Measurements from ENCODE around the gene KCNQ1.

Gene KCNQ1

DNA sequence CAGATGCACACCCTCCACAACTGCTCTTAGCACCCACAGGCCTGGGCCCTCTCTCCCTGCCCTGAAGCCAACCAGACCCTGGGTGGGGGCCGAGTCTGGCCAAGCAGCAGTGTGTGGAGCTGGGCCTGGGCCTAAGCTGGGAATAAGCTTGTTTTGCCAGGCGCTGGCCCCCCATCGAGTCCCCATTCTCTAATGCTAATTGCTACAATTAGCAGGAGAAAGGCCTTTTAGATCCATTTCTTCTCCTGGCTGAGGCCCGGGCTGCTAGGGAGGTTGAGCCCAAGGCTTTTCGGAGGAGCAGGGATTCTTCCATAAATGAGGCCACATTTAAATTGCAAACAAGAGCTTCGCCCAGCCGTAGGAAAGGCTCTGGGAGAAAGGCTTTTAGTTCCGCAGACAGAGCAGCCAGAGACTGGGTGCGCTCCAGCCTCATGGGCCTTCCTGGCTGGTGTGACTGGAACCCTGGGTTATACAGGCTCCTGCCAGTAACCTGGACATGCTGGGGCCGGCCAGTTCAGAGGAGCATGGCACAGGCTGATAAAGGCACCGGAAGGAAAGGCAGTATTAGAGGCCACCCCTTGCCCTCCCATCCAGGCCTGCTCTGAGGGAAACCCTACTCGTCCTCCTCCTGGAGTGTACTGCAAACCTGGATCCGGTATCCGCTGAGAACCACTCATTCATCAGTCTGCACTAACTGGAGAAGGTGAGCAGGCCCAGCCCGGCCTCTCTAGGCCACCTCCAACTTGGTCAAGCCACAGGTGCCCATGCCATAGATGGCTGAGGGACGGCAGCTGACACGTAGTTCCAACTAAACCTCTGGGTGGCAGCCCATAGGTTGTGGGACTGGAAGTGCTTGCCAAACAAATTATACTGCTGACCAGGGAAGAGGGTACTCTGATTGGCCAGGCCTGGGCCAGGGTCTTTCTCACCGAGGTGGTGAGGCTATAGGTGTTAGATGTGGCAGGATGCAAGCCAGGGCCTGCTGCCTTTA, 248.8 kb downstream of the KCNQ1 start:
- peak; percentile 11 for DNase-seq

- DNase-seq: no peak
Observed at GRCh38 chr11:2694495-2694894, 249.7 kb downstream of the KCNQ1 start.

DNA sequence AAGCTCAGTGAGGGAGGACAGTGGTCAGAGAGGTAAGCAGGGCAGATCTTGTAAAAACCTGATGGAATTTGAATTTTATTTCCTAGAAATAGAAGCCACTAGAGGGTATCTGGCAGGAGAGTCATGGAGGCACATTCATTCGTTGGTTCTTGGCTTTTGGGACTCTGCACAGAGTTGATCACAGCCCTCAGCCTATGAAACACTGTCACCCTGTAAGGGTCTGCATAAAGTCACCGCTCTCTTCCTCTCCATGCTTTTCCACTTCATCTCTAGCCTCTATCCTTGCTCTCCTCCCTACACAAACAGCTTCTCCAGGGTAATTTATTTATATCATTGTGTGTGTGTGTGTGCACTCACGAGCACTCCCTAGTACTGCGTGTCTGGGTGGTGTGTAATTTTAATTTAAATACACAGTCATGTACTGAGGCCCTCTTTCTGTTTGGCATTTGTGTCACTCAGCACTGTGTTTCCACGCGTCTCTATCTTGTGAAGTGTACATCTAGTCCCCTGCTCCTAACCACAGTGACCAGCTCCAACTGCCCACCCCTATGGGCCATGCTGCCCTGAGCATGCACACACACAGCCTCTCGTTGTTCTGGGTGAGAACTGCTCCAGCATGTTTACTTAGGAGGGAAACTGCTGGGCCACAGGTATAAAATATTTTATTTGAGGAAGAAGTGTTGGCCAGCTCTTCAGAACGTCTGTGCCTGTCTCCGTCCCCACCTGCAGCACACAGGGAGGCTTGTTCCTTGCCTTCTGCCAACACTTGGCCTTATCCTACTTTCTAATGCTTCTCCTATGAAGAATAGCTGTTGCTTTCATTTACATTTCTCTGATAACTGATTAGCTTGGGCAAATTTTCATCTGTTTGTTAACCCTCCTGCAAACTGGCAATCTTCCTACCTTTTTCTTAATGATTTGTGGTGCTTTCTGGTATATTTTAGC, 250.5 kb downstream of the KCNQ1 start:
- DNase-seq: no peak

GRCh38 chr11:2696455-2696854, 251.6 kb downstream of the KCNQ1 start:
- no peak for DNase-seq

DNA sequence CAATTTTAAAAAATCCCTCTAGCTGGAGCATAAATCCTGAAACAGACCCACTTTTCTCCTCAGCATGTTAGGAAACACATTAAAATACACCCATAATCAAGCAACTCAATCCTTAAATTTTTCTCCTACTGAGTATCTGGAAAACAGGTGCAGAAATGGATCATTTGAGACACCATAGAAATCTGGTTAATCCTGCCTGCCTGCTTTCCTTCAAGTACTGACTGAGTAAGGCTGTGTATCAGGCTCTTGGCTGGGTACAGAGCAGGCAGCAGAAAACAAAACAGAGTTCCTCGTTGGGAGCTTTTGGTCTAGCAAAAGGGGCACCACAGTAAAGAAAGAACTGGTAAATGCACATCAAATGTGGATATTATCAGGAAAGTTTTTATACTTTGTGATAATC, 253.1 kb downstream of the KCNQ1 start:
- DNase-seq: no peak

DNA sequence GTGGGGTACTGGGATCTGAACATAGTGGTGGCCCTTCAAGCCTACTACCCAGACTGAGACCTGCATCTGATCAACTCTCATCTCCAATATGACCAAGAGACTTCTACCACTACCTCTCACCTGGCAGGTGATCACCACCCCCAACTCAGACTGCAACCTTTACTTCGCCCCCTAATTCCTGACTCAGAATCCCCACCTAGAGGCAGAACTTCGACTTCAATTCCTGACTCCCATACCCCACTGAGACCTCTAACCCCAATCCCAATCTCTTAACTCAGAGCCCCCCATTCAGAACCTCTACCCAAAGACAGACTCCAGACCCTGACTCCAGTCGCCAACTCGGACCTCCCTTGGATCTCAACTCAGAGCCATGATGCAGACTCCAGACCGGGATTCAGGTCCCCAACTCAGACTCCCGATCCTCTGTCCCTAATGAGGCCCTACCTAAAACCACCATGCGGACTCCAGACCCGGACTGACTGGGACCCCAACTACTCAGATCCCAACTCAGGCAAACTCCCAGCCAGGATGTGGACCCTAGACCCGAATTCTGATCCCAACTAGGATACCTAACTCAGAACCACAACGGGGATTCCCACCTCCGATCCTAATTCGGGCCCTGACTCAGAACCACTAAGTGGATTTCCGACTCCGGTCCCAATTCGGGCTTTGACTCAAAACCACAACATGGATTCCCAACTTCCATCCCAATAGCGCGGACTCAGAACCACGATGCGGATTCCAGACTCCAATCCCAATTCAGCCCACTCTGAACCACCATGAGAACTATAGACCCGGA, 253.8 kb downstream of the KCNQ1 start:
- peak; percentile 2 for DNase-seq

- DNase-seq: no peak
Observed at GRCh38 chr11:2699185-2699530, 254.3 kb downstream of the KCNQ1 start.

DNA sequence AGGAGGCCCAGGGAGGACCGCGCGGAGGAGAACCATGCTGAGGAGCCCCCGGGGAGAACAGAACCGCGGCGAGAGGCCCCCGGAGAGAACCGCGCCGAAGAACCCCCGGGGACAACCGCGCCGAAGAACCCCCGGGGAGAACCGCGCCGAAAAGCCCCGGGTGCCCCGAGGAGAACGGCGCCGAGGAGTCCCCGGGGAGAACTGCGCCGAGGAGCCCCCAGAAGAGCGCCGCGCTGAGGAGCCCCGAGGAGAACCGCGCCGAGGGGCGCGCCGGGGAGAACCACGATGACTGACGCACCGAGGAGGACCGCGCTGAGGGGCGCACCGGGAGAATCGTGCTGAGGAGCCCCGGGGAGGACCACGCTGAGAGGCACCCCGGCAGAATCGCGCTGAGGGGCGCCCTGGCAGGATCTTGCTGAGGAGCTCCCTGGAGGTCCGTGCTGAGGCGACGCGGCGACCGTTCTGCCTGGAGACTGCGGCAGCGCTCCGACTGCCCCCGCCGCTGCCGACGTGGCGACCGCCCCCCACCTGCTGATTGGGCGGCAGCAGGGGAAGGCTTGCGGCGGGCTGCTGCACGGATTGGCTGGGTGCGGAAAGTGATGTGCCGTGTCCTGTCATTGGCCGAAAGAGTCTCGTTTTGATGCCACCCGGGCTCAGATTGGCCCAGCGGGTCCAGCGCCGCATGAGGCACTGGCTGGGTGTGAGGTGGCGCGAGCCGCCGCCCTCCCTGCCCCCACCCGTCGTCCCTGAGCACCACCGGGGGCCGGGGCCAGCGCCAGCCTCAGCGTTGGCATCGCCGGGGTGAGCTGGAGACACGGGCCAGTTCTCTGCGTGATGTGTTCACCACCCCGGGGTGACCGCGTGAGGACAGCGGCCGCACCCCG, 255.0 kb downstream of the KCNQ1 start, which contains the start of gene KCNQ1OT1:
Gene KCNQ1OT1 (minus strand): TSS at position 464 of the 884 bp plus-strand sequence.
- peak; percentile 81 for DNase-seq

DNA sequence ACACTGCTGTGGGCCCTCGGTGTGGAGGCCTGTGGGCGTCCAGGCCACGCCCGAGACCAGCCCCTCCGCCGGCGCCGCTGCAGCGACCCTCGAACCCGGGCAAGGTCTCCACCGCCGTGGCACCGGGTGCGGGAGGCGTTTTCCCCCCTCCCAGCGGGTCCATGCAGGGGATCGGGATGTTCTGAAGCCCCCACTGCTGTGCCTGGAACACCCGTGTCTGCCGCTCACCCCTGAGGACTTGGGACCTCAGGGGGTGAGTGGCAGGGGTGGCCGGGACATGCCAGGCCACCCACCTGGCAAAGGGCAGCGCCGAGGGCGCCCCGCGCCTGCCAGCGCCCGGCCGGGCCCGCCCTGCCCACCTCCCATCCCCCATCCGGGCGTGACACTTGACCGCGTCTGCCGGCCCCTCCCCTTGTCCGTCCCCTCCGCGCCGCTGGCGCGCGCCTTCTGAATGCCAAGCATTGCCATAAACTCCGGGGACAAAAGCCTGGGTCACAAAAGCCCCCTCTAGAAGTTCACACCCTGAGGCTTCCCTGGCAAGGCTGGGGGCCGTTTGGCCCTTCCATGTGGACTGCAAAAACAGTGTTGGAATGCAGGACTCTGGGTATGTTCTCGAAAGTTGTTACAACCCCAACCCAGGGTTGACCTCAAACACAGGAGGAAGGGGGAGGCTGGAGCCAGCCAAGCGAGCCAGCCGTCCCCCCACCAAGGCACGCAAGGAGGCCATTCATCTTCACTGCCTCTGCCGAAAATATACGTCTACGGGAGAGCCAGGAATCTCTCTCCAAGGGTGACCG, 255.8 kb downstream of the KCNQ1 start:
- DNase-seq: peak; percentile 28

DNA sequence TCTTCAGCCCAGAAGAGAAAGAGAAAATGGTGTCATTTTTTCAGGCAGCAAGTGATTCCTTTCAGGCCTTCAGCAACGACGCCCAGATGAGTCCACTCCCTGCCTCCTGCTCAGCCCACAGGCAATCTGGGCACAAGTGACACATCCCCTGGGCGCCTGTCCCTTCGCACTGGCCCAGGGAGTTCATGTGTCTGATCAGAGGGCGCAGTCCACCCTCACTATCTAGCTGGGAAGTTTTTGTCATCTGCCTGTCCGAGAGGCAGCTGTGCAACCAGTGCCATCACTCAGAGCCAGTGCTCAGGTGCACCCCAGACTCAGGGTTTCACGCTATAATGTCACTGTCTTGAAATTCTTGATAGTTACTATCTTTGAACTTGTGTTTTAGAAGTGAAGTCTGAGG, 256.4 kb downstream of the KCNQ1 start:
- DNase-seq: peak; percentile 12

- peak; percentile 2 for DNase-seq
Observed at GRCh38 chr11:2701898-2702434, 257.2 kb downstream of the KCNQ1 start.

GRCh38 chr11:2702771-2703362, 258.1 kb downstream of the KCNQ1 start:
- no peak for DNase-seq

DNA sequence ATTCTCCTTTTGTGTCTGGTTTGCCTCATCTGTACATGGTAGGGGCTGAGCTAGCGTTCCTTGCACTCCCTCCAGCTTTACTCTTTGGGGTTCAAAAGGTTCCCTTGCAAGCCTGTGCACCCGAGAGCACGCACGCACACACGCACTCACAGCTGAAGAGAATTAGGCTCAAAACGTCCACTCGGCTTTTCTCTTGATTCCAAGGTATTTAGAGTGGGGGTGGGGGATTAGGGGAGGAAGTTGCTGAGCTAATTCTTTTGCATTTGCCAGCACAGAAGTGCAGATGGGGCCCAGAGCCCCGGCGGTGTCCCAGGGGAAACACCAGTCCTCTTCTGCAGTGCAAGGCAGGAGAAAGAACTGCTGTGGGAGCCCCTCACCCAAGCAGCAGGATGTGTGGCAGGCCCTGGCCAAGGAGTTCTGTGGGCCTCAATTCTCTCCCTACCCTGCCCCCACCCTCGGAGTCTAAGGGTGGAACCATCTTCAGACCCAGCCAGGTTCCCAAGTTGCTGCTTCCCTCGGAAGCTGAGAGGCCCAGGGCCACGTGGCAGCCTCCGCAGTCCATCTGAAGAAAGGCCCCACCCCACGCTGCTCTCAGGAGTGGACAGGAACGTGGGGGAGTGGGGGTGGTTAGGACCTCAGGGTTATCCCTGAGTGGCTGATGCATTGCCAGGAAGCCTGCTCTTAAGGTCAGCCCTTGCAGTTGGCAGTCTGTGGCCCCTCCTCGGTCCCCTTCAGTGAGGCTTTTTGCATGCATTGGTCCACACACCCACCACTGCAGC, 258.7 kb downstream of the KCNQ1 start:
- DNase-seq: no peak

- DNase-seq: no peak
Observed at GRCh38 chr11:2704356-2704755, 259.5 kb downstream of the KCNQ1 start.

GRCh38 chr11:2704896-2705606, 260.2 kb downstream of the KCNQ1 start:
- DNase-seq: no peak

GRCh38 chr11:2706321-2706720, 261.5 kb downstream of the KCNQ1 start:
- no peak for DNase-seq

DNA sequence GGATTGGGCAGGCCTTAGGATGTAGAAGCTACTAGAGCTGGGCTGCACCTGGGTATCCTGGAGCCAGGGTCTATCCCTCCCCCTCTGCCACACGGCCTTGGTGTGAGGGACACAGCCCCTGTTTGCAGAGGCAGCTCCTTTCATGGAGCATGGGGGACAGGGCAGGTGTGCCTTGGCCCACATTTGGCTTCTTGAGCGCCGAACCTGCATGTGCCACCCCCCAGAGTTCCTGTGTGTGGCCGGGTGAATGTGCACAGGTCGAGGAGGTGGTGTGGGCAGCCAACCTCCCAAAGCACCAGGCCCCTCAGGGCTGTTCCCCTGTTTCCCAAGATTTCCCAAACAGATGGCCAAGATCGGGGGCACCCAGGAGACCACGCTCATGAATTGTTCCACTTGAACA, 262.9 kb downstream of the KCNQ1 start:
- no peak for DNase-seq

DNA sequence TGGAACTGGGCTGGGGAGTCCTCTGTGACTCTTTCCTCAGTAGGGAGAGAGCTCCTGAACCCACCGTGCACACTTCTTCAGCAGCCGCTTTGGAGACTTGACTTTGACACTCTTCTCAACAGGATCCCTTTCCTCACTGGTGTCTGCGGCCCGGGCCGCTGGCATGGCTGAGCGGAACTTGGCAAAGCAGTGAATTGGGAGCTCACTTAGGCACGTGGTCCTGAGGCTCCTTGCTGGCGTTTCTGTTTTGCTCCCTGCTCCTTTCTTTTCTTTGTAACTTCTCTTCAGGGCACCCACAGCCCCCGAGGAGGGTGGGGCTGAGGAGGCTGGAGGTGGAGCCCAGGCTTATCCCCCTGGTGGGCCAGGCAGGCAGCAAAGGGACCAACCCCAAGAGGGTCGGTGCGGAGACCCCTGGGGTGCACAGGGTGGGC, 263.4 kb downstream of the KCNQ1 start:
- no peak for DNase-seq

Data from activated CD8-positive, alpha-beta memory T cell treated with anti-CD3 and anti-CD28 coated beads, Interleukin-2, amount 50 U/mL, for 4 hours (primary cell).